ENCODE measurements around the gene FARS2. TPM values are rescaled to one million over a fixed set of nuclear protein-coding genes. Genes with fewer than 3 reads are reported as not detected.

The FARS2 gene
- total and polyA plus RNA-seq, 9 of the 15 experiments (the other 6 are each of a cell fraction or from before 2014, with no cell fraction given): 16.5 to 62.2 (median 27.0) TPM

DNA sequence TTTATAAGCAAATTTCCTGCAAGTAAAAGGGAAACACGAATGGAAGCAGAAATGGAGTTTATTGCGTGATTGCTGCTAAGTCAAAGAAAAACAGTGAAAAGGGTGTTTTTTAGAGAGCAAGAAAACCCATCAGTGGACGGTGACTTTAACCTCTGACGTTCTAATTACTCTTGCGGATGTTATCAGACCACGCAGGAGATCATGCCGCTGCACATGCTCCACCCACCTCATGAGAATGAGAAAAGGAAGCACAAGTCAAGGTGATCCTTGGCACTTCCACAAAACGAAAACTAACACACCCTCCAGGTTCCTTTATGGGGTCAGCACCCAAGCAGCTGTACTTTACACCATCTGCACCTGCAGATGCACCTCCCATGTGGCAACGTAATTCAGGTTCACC, 45.5 kb upstream of the FARS2 start (continued):
- no peak for TF ChIP-seq RNF2 (IDR thresholded peaks at IDR 0.05)
- TF ChIP-seq CREM (IDR thresholded peaks at IDR 0.05; ENCODE audit: low read depth): peak; percentile 80
- no peak for TF ChIP-seq NR2C1 (IDR thresholded peaks at IDR 0.05)
- 0 out of 2 replicates have a peak, but pooled peaks have one; percentile 26 for TF ChIP-seq NR2C1 (tag; IDR thresholded peaks at IDR 0.05)
- TF ChIP-seq, protein P1, sequence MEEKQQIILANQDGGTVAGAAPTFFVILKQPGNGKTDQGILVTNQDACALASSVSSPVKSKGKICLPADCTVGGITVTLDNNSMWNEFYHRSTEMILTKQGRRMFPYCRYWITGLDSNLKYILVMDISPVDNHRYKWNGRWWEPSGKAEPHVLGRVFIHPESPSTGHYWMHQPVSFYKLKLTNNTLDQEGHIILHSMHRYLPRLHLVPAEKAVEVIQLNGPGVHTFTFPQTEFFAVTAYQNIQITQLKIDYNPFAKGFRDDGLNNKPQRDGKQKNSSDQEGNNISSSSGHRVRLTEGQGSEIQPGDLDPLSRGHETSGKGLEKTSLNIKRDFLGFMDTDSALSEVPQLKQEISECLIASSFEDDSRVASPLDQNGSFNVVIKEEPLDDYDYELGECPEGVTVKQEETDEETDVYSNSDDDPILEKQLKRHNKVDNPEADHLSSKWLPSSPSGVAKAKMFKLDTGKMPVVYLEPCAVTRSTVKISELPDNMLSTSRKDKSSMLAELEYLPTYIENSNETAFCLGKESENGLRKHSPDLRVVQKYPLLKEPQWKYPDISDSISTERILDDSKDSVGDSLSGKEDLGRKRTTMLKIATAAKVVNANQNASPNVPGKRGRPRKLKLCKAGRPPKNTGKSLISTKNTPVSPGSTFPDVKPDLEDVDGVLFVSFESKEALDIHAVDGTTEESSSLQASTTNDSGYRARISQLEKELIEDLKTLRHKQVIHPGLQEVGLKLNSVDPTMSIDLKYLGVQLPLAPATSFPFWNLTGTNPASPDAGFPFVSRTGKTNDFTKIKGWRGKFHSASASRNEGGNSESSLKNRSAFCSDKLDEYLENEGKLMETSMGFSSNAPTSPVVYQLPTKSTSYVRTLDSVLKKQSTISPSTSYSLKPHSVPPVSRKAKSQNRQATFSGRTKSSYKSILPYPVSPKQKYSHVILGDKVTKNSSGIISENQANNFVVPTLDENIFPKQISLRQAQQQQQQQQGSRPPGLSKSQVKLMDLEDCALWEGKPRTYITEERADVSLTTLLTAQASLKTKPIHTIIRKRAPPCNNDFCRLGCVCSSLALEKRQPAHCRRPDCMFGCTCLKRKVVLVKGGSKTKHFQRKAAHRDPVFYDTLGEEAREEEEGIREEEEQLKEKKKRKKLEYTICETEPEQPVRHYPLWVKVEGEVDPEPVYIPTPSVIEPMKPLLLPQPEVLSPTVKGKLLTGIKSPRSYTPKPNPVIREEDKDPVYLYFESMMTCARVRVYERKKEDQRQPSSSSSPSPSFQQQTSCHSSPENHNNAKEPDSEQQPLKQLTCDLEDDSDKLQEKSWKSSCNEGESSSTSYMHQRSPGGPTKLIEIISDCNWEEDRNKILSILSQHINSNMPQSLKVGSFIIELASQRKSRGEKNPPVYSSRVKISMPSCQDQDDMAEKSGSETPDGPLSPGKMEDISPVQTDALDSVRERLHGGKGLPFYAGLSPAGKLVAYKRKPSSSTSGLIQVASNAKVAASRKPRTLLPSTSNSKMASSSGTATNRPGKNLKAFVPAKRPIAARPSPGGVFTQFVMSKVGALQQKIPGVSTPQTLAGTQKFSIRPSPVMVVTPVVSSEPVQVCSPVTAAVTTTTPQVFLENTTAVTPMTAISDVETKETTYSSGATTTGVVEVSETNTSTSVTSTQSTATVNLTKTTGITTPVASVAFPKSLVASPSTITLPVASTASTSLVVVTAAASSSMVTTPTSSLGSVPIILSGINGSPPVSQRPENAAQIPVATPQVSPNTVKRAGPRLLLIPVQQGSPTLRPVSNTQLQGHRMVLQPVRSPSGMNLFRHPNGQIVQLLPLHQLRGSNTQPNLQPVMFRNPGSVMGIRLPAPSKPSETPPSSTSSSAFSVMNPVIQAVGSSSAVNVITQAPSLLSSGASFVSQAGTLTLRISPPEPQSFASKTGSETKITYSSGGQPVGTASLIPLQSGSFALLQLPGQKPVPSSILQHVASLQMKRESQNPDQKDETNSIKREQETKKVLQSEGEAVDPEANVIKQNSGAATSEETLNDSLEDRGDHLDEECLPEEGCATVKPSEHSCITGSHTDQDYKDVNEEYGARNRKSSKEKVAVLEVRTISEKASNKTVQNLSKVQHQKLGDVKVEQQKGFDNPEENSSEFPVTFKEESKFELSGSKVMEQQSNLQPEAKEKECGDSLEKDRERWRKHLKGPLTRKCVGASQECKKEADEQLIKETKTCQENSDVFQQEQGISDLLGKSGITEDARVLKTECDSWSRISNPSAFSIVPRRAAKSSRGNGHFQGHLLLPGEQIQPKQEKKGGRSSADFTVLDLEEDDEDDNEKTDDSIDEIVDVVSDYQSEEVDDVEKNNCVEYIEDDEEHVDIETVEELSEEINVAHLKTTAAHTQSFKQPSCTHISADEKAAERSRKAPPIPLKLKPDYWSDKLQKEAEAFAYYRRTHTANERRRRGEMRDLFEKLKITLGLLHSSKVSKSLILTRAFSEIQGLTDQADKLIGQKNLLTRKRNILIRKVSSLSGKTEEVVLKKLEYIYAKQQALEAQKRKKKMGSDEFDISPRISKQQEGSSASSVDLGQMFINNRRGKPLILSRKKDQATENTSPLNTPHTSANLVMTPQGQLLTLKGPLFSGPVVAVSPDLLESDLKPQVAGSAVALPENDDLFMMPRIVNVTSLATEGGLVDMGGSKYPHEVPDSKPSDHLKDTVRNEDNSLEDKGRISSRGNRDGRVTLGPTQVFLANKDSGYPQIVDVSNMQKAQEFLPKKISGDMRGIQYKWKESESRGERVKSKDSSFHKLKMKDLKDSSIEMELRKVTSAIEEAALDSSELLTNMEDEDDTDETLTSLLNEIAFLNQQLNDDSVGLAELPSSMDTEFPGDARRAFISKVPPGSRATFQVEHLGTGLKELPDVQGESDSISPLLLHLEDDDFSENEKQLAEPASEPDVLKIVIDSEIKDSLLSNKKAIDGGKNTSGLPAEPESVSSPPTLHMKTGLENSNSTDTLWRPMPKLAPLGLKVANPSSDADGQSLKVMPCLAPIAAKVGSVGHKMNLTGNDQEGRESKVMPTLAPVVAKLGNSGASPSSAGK (IDR thresholded peaks at IDR 0.05): peak; percentile 49; the same call in 1 of the 2 replicates
- no peak for TF ChIP-seq DACH1 (IDR thresholded peaks at IDR 0.05; ENCODE audit: partially characterized antibody)
- no peak for TF ChIP-seq SP2 (IDR thresholded peaks at IDR 0.05; ENCODE audit: extremely low read depth, low read depth, low read length, poor library complexity, severe bottlenecking)
- TF ChIP-seq MYC (IDR thresholded peaks at IDR 0.05; ENCODE audit: low read depth, low read length): peak; percentile 47; the same call in 1 of the 2 replicates
- no peak for TF ChIP-seq MYC (CRISPR knock-in tag; IDR thresholded peaks at IDR 0.05; ENCODE audit: borderline replicate concordance, low read depth)
- TF ChIP-seq U2AF2 (optimal IDR thresholded peaks at IDR 0.05; ENCODE audit: low read depth, low read length): no peak
- TF ChIP-seq COPS2 (conservative IDR thresholded peaks at IDR 0.05): no peak
- TF ChIP-seq, protein P2, sequence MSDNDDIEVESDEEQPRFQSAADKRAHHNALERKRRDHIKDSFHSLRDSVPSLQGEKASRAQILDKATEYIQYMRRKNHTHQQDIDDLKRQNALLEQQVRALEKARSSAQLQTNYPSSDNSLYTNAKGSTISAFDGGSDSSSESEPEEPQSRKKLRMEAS (CRISPR knock-in tag; IDR thresholded peaks at IDR 0.05): peak; percentile 58
- peak; percentile 61 for TF ChIP-seq CXXC5 (CRISPR knock-in tag; IDR thresholded peaks at IDR 0.05)
- peak; percentile 39; the same call in 1 of the 2 replicates for TF ChIP-seq TEAD4 (IDR thresholded peaks at IDR 0.05; ENCODE audit: low read length)
- no peak for TF ChIP-seq TEAD4 (CRISPR knock-in tag; IDR thresholded peaks at IDR 0.05; ENCODE audit: borderline replicate concordance)
- 0 out of 2 replicates have a peak, but pooled peaks have one; percentile 21 for TF ChIP-seq EP400 (IDR thresholded peaks at IDR 0.05)
- no peak for TF ChIP-seq ZBTB8A (IDR thresholded peaks at IDR 0.05; ENCODE audit: partially characterized antibody)
- TF ChIP-seq ZBTB7A (IDR thresholded peaks at IDR 0.05; ENCODE audit: borderline replicate concordance, control insufficient read depth, low read depth, low read length): no peak
- TF ChIP-seq CBFB (CRISPR knock-in tag; IDR thresholded peaks at IDR 0.05): no peak
- peak in 1 of 2 experiments; percentile 66; a peak in 1 of 4 replicates for TF ChIP-seq RCOR1 (IDR thresholded peaks at IDR 0.05; ENCODE audit: borderline replicate concordance in 1 of 2, low read depth in 2 of 2, low read length in 2 of 2)
